Retina (tissue), 1 donor: ENCODE results near the gene SHQ1.
A peak's percentile ranks its signal among the peaks of the same experiment; 100 is the strongest.

Source experiments
- DNase-seq: peaks from one replicate; pipeline ENCODE4 v3.0.0-alpha.2; 2016

SHQ1 gene

GRCh38 chr3:72847751-72848702 is at the start of gene SHQ1:
Gene SHQ1 (minus strand): TSS chr3:72848445. CDS start chr3:72848340, 105 bp downstream.
- DNase-seq: peak; percentile 96

GRCh38 chr3:72897758-72898007 is 49.4 kb upstream of the SHQ1 start:
- no peak for DNase-seq

- no peak for DNase-seq
Observed at GRCh38 chr3:72896996-72897757, 48.9 kb upstream of the SHQ1 start.

- DNase-seq: no peak
Observed at GRCh38 chr3:72894976-72895552, 46.8 kb upstream of the SHQ1 start.

GRCh38 chr3:72892870-72893269 is 44.6 kb upstream of the SHQ1 start:
- no peak for DNase-seq

- DNase-seq: no peak
Observed at GRCh38 chr3:72892081-72892775, 44.0 kb upstream of the SHQ1 start.

- no peak for DNase-seq
Observed at GRCh38 chr3:72891053-72891855, 43.0 kb upstream of the SHQ1 start.

GRCh38 chr3:72890166-72890925 is 42.1 kb upstream of the SHQ1 start:
- no peak for DNase-seq

- DNase-seq: no peak
Observed at GRCh38 chr3:72889310-72890165, 41.3 kb upstream of the SHQ1 start.

- peak; percentile 65 for DNase-seq
Observed at GRCh38 chr3:72888546-72889309, 40.5 kb upstream of the SHQ1 start.

GRCh38 chr3:72887705-72888545 is 39.7 kb upstream of the SHQ1 start, which contains the start of gene GXYLT2:
Gene GXYLT2 (plus strand): TSS chr3:72888046. CDS start chr3:72888234, 188 bp downstream.
- peak; percentile 83 for DNase-seq

GRCh38 chr3:72887343-72887704 is 39.1 kb upstream of the SHQ1 start:
- no peak for DNase-seq

GRCh38 chr3:72872183-72872582 is 23.9 kb upstream of the SHQ1 start:
- DNase-seq: no peak

- DNase-seq: no peak
Observed at GRCh38 chr3:72862314-72863090, 14.3 kb upstream of the SHQ1 start.

GRCh38 chr3:72860846-72861245 is 12.6 kb upstream of the SHQ1 start:
- DNase-seq: no peak

GRCh38 chr3:72860053-72860452 is 11.8 kb upstream of the SHQ1 start:
- DNase-seq: no peak

- DNase-seq: no peak
Observed at GRCh38 chr3:72855001-72855400, 6.8 kb upstream of the SHQ1 start.

- DNase-seq: no peak
Observed at GRCh38 chr3:72848703-72849081, 447 bp upstream of the SHQ1 start.
